ENCODE results near the gene ASF1B.

The ASF1B gene

DNA sequence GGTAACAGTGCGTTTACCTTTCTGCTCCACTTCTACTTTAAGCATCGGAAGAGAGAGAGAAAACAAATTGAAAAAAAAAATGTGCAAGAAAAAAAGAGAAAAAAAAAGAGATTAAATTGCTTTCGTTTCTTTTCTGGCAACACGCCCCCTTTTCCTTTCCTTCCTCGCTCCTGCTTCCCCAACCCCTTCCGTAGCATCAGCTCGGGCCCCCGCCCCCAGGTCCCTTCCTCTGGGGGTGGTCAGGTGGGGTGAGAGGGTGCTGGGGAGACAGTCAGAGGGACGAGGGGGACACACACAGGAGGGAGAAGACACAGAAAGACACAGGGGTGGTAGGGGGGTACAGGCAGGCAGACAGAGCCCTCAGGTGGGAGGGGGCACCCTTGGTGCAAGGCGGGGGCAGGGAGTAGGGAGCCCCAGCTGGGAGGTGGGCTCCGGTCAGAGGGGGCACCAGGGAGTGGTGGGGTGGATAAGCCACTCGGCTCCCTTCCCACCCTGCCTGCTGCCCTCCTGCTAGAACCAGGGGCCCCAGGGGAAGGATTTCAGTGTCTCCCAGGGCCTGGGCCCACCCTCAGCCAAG lies 30.7 kb upstream of the ASF1B start:
- Histone ChIP-seq H3K36me3 (ENCODE audit: insufficient read depth, low read length) (peaks cover 24% of the 10 kb centered on the region), H3K27me3 (ENCODE audit: insufficient read depth, low read length) (no peaks in the 10 kb centered on the region), H3K9me3 (ENCODE audit: low read length) (peaks cover 12% of the 10 kb centered on the region), H2AFZ (ENCODE audit: low read depth, low read length) (no peak overlapping the region), H3K4me3 (ENCODE audit: low read length) (no peak overlapping the region), H3K4me1 (ENCODE audit: insufficient read depth, low read length) (peaks cover 3% of the 10 kb centered on the region)

DNA sequence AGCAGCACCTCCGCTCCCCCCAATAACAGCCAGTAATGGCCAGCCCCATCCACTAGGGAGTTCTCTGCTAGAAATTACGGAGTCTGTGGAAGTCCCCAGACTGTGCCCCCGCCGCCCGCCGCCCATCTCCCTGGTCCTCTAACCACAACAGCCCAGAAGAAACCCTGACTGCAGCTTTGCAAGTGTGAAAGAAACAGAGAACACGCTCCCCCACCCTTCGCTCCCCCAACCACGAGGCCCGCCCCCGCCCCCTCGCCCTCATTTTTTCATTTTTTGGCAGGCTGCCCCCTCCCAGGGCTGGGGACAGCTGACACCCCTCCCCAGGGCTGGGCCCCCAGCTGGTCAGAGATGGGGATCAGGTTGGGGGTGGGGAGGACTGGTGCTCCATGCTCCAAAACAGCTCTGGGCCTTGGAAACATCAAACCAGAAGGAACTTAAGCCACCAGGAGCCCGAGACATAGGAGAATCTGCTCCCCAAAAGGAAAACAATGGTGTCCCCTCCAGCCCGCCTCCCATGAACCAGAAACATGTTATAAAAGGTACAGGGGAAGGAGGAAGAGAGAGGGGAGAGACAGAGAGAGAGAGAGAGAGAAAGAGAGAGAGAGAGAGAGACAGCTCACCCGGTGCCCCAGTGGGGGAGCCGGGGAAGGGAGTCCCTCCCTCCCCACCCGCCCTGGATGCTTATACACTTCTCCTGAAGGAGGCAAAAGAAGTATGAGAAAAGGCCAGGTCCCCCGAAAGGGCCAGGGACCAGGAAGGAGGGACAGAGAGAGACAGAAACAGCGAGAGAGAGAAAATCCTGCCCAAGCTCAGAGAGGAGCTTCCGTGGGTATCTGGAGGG lies 29.8 kb upstream of the ASF1B start:
- peaks cover 12% of the 10 kb centered on the region for H3K9me3 ChIP-seq (ENCODE audit: low read length)
- H3K27me3 ChIP-seq (ENCODE audit: insufficient read depth, low read length) = no peaks in the 10 kb centered on the region
- H2AFZ ChIP-seq (ENCODE audit: low read depth, low read length) = no peak overlapping the region
- no peak overlapping the region for H3K4me3 ChIP-seq (ENCODE audit: low read length)
- H3K36me3 ChIP-seq (ENCODE audit: insufficient read depth, low read length) = peaks cover 19% of the 10 kb centered on the region
- peaks cover 3% of the 10 kb centered on the region for H3K4me1 ChIP-seq (ENCODE audit: insufficient read depth, low read length)

GRCh38 chr19:14164724-14165493 lies 28.5 kb upstream of the ASF1B start:
- Histone ChIP-seq H3K9me3 (ENCODE audit: low read length) (peaks cover 8% of the 10 kb centered on the region), H3K27me3 (ENCODE audit: insufficient read depth, low read length) (no peaks in the 10 kb centered on the region), H3K4me1 (ENCODE audit: insufficient read depth, low read length) (peaks cover 3% of the 10 kb centered on the region)

GRCh38 chr19:14164082-14164481 lies 27.7 kb upstream of the ASF1B start:
- H2AFZ ChIP-seq (ENCODE audit: low read depth, low read length) = no peak overlapping the region
- H3K9me3 ChIP-seq (ENCODE audit: low read length) = peaks cover 7% of the 10 kb centered on the region
- peaks cover 3% of the 10 kb centered on the region for H3K4me1 ChIP-seq (ENCODE audit: insufficient read depth, low read length)
- no peak overlapping the region for H3K4me3 ChIP-seq (ENCODE audit: low read length)
- H3K36me3 ChIP-seq (ENCODE audit: insufficient read depth, low read length) = peaks cover 7% of the 10 kb centered on the region
- H3K27me3 ChIP-seq (ENCODE audit: insufficient read depth, low read length) = no peaks in the 10 kb centered on the region

More at GRCh38 chr19:14164724-14165493, 28.5 kb upstream of the ASF1B start:
- no peak overlapping the region for H2AFZ ChIP-seq (ENCODE audit: low read depth, low read length)
- no peak overlapping the region for H3K4me3 ChIP-seq (ENCODE audit: low read length)
- H3K36me3 ChIP-seq (ENCODE audit: insufficient read depth, low read length) = peaks cover 11% of the 10 kb centered on the region

DNA sequence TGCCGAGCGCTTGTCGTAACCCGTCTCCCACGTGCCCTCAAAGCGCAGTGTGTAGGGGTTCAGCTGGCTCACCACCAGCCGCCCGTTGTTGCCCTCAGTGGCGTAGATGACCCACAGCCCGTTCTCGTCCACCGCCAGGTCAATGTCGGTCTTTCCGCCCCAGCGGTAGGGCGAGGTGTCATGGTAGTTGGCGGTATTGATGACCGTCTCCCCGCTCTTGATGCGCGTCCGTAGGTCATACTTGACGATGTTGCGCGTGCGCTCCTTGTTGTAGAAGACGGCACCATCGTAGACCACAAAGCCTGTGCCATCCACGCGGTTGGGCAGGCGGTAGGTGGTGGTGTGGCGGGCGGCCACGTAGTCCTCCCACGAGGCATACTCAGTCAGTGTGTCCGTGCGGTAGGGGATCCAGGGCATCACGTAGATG lies 26.5 kb upstream of the ASF1B start:
- Histone ChIP-seq H2AFZ (ENCODE audit: low read depth, low read length) (no peak overlapping the region), H3K9me3 (ENCODE audit: low read length) (peaks cover 7% of the 10 kb centered on the region), H3K36me3 (ENCODE audit: insufficient read depth, low read length) (peaks cover 16% of the 10 kb centered on the region), H3K27me3 (ENCODE audit: insufficient read depth, low read length) (no peaks in the 10 kb centered on the region), H3K4me1 (ENCODE audit: insufficient read depth, low read length) (peaks cover 3% of the 10 kb centered on the region), H3K4me3 (ENCODE audit: low read length) (no peak overlapping the region)

GRCh38 chr19:14161305-14161704 lies 24.9 kb upstream of the ASF1B start:
- Histone ChIP-seq H2AFZ (ENCODE audit: low read depth, low read length) (no peak overlapping the region), H3K4me3 (ENCODE audit: low read length) (no peak overlapping the region), H3K4me1 (ENCODE audit: insufficient read depth, low read length) (peaks cover 3% of the 10 kb centered on the region), H3K36me3 (ENCODE audit: insufficient read depth, low read length) (peaks cover 30% of the 10 kb centered on the region), H3K9me3 (ENCODE audit: low read length) (peaks cover 7% of the 10 kb centered on the region), H3K27me3 (ENCODE audit: insufficient read depth, low read length) (no peaks in the 10 kb centered on the region)

GRCh38 chr19:14160017-14160703 lies 23.8 kb upstream of the ASF1B start:
- no peak overlapping the region for H2AFZ ChIP-seq (ENCODE audit: low read depth, low read length)
- H3K4me3 ChIP-seq (ENCODE audit: low read length) = no peak overlapping the region
- no peaks in the 10 kb centered on the region for H3K27me3 ChIP-seq (ENCODE audit: insufficient read depth, low read length)
- peaks cover 7% of the 10 kb centered on the region for H3K9me3 ChIP-seq (ENCODE audit: low read length)
- peaks cover 39% of the 10 kb centered on the region for H3K36me3 ChIP-seq (ENCODE audit: insufficient read depth, low read length)
- H3K4me1 ChIP-seq (ENCODE audit: insufficient read depth, low read length) = peaks cover 3% of the 10 kb centered on the region

DNA sequence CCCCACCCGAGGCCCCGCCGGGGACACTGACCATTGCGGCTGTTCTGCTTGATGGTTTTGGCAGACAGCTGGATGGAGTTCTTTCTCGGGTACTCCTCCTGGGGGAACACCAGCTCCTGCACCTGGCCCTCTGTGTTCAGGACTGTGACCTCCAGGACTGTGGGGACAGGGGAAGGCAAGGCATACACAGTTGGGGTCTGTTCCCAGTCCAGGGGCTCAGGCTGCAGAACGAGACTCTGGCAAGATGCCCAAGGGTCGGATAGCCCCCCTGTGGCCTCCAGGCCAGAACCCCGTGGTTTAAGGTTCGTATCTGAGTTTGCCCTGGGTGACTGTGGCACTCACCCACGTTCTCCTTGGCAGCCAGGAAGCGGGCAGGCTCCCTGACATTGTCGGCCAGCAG lies 22.7 kb upstream of the ASF1B start:
- Histone ChIP-seq H3K27me3 (ENCODE audit: insufficient read depth, low read length) (no peaks in the 10 kb centered on the region), H3K9me3 (ENCODE audit: low read length) (peaks cover 7% of the 10 kb centered on the region), H3K4me3 (ENCODE audit: low read length) (no peak overlapping the region), H2AFZ (ENCODE audit: low read depth, low read length) (no peak overlapping the region), H3K36me3 (ENCODE audit: insufficient read depth, low read length) (peaks cover 43% of the 10 kb centered on the region), H3K4me1 (ENCODE audit: insufficient read depth, low read length) (no peaks in the 10 kb centered on the region)

DNA sequence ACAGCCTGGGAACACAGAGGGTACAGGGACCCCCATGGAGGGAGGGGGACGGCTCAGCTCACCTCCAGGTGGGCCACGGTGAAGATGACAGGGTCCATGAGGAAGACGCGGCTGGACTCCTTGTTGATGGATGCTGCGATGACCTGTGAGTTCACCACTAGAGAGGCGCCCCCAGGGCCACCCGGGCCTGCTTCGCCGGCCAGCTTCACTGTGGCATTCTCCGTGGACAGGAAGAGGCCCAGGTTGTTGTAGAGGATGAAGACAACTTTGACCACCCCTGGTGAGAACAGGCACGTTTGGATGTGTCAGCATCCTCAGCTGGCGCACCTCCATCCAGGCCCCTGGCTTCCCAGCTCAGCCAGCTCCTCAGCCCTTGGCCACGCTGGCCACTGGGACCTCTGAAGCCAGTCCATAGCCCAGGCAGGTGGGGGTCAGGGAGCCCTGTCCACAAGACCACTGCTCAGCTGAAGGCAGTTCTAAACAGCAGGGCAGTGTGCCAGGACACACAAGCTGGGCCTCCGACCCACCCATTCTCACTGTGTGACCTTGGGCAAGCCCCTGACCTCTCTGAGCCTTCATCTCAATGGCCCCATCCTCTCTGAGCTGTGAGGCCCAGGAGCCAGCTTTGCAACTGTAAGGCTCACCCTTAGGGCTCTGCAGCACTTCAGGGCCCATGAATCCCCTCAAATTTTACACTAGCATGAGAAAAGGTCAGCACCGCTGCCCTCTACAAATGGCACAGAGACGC lies 22.1 kb upstream of the ASF1B start:
- no peak overlapping the region for H3K4me3 ChIP-seq (ENCODE audit: low read length)
- H3K36me3 ChIP-seq (ENCODE audit: insufficient read depth, low read length) = peaks cover 45% of the 10 kb centered on the region
- H3K4me1 ChIP-seq (ENCODE audit: insufficient read depth, low read length) = no peaks in the 10 kb centered on the region
- peaks cover 7% of the 10 kb centered on the region for H3K9me3 ChIP-seq (ENCODE audit: low read length)
- H3K27me3 ChIP-seq (ENCODE audit: insufficient read depth, low read length) = no peaks in the 10 kb centered on the region
- H2AFZ ChIP-seq (ENCODE audit: low read depth, low read length) = no peak overlapping the region

GRCh38 chr19:14156971-14157717 lies 20.8 kb upstream of the ASF1B start:
- Histone ChIP-seq H3K4me3 (ENCODE audit: low read length) (no peak overlapping the region), H3K4me1 (ENCODE audit: insufficient read depth, low read length) (no peaks in the 10 kb centered on the region), H2AFZ (ENCODE audit: low read depth, low read length) (no peak overlapping the region), H3K27me3 (ENCODE audit: insufficient read depth, low read length) (no peaks in the 10 kb centered on the region), H3K36me3 (ENCODE audit: insufficient read depth, low read length) (peaks cover 48% of the 10 kb centered on the region), H3K9me3 (ENCODE audit: low read length) (no peaks in the 10 kb centered on the region)

GRCh38 chr19:14156122-14156521 lies 19.7 kb upstream of the ASF1B start:
- Histone ChIP-seq H2AFZ (ENCODE audit: low read depth, low read length) (no peak overlapping the region), H3K4me3 (ENCODE audit: low read length) (no peak overlapping the region), H3K27me3 (ENCODE audit: insufficient read depth, low read length) (no peaks in the 10 kb centered on the region), H3K9me3 (ENCODE audit: low read length) (no peaks in the 10 kb centered on the region), H3K4me1 (ENCODE audit: insufficient read depth, low read length) (no peaks in the 10 kb centered on the region), H3K36me3 (ENCODE audit: insufficient read depth, low read length) (peaks cover 54% of the 10 kb centered on the region)

GRCh38 chr19:14155371-14155770 lies 19.0 kb upstream of the ASF1B start:
- Histone ChIP-seq H3K36me3 (ENCODE audit: insufficient read depth, low read length) (peaks cover 54% of the 10 kb centered on the region), H3K4me1 (ENCODE audit: insufficient read depth, low read length) (no peaks in the 10 kb centered on the region), H2AFZ (ENCODE audit: low read depth, low read length) (no peak overlapping the region), H3K9me3 (ENCODE audit: low read length) (no peaks in the 10 kb centered on the region), H3K27me3 (ENCODE audit: insufficient read depth, low read length) (no peaks in the 10 kb centered on the region), H3K4me3 (ENCODE audit: low read length) (no peak overlapping the region)
